Stomach (tissue), 4 donors: Measurements from ENCODE around the gene RAI1.

Experiments used
- CTCF ChIP-seq, 7 experiments: fragments of 450-650 bp in 4 of 7; fragments of 200-600 bp in 3 of 7; sonication (generic) in 3 of 7; IDR thresholded peaks; one replicate each; pipeline ENCODE4 v1.5.1; 2016 to 2019; ENCODE audit warnings: antibody characterized with exemption in 7 of 7, control low read depth in 2 of 7, mild to moderate bottlenecking in 1 of 7
- EP300 ChIP-seq: sonication (generic); formaldehyde crosslinking; IDR thresholded peaks from one replicate; pipeline ENCODE4 v1.6.1; 2017; ENCODE audit warnings: antibody characterized with exemption

DNA sequence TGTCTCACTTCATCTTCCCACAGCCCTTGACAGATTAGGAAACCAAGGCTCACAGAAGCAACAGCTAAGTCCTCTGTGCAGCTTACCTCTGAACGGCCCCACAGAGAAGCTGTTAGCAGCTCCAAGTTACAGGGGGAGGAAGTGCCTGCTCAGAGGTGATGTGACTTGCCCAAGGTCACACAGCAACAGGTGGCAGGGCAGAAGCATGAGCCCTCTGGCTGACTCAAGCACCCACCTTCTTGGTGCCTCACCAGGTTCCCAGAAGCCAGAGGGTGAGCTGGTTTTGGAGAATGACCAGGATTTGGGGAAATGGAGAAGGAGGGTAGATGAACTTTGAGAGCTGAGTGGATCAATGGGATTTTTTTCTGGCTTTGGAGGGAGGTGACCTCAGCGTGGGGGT is 14.0 kb upstream of the RAI1 start:
- no peak for TF ChIP-seq CTCF (IDR thresholded peaks at IDR 0.05)
- TF ChIP-seq EP300: no peak
